HCT116 (cell line): ENCODE data around the gene WSCD2. TPM values are rescaled to one million over a fixed set of nuclear protein-coding genes. Genes with fewer than 3 reads are reported as not detected.
A peak's percentile ranks its signal among the peaks of the same experiment; 100 is the strongest.

ENCODE experiments used
- ATAC-seq: fragments of 200-7000 bp; cut with Tn5 transposase; 2 replicates; pipeline ENCODE4 v1.9.1; 2020; ENCODE audit warnings: mild to moderate bottlenecking, moderate library complexity
- BruUV-seq: library from RNA; stranded (reverse); fragments of 400-500 nt; replicated peaks from 2 replicates; lab custom pipeline; 2021; lab: Mats Ljungman, UMichigan
- CTCF ChIA-PET: fragments of 300-600 bp; sonication (Branson Sonifier 250); formaldehyde crosslinking; loops from one replicate; lab custom pipeline; 2021; ENCODE audit warnings: antibody characterized with exemption; lab: Charles Lee
- POLR2A ChIA-PET: fragments of 300-600, 350-600 bp; sonication (Branson Sonifier 250); formaldehyde crosslinking; loops from one replicate; lab custom pipeline; 2021; ENCODE audit warnings: antibody characterized with exemption; lab: Charles Lee
- RAD21 ChIA-PET, 2 experiments: fragments of 300-600 bp; sonication (Branson Sonifier 250); formaldehyde crosslinking; loops; one replicate each; lab custom pipeline; 2023; ENCODE audit warnings: low total read pairs in 2 of 2; ENCODE audit not compliant: uncharacterized antibody in 2 of 2, unreplicated experiment in 2 of 2, low non-redundant PET in 1 of 2; lab: Charles Lee
- DNase-seq: peaks from one replicate; pipeline ENCODE4 v3.0.0-alpha.2; 2010; ENCODE audit warnings: low read depth, low spot score
- H2AFZ ChIP-seq: fragments of 200-600 bp; shearing (Covaris generic), sonication (generic); 2 replicates; pipeline ENCODE4 v1.6.1; 2017; ENCODE audit warnings: low read depth, mixed run types, mixed read lengths, antibody characterized with exemption, low read length; ENCODE audit not compliant: poor library complexity, severe bottlenecking
- H3K27ac ChIP-seq: 2 replicates; pipeline ENCODE4 v1.5.1; 2012; ENCODE audit warnings: low read depth, low read length
- H3K27me3 ChIP-seq: fragments of 200-600 bp; sonication (generic); 2 replicates; pipeline ENCODE4 v1.6.1; 2016; ENCODE audit warnings: mixed run types, low read length, mixed read lengths; ENCODE audit not compliant: insufficient read depth
- H3K36me3 ChIP-seq, 2 experiments: fragments of 200-500 bp in 1 of 2; fragments of 200-600 bp in 1 of 2; sonication (Bioruptor generic) in 1 of 2; sonication (generic) in 1 of 2; 2 replicates each; pipeline versions ENCODE4 v1.5.1 to v1.6.1; 2014 to 2016; ENCODE audit warnings: low read length in 2 of 2, inconsistent platforms in 1 of 2, mixed read lengths in 1 of 2, mixed run types in 1 of 2; ENCODE audit not compliant: insufficient read depth in 2 of 2, control insufficient read depth in 1 of 2
- H3K4me1 ChIP-seq, 2 experiments: fragments of 200-600 bp in 1 of 2; sonication (generic) in 1 of 2; 2 replicates each; pipeline versions ENCODE4 v1.5.1 to v1.6.1; 2012 to 2017; ENCODE audit warnings: low read length in 2 of 2, inconsistent platforms in 1 of 2, mild to moderate bottlenecking in 1 of 2, mixed read lengths in 1 of 2, mixed run types in 1 of 2, moderate library complexity in 1 of 2; ENCODE audit not compliant: insufficient read depth in 2 of 2, control insufficient read depth in 1 of 2
- H3K4me2 ChIP-seq: fragments of 200-600 bp; sonication (generic); 2 replicates; pipeline ENCODE4 v1.6.1; 2017; ENCODE audit warnings: mixed run types, low read length, mixed read lengths
- H3K4me3 ChIP-seq, 2 experiments: fragments of 200-600 bp in 1 of 2; sonication (generic) in 1 of 2; replicated peaks in 1 of 2; 2 replicates each; pipeline ENCODE4 v1.5.1; 2011 to 2016; ENCODE audit warnings: low read length in 2 of 2, control low read depth in 1 of 2, low read depth in 1 of 2, mild to moderate bottlenecking in 1 of 2, mixed read lengths in 1 of 2, mixed run types in 1 of 2
- H3K79me2 ChIP-seq: fragments of 200-600 bp; sonication (generic); 2 replicates; pipeline ENCODE4 v1.6.1; 2017; ENCODE audit warnings: mild to moderate bottlenecking, mixed run types, low read length, moderate library complexity, mixed read lengths; ENCODE audit not compliant: insufficient read depth
- H3K9ac ChIP-seq: fragments of 200-600 bp; sonication (generic); 2 replicates; pipeline ENCODE4 v1.6.1; 2016; ENCODE audit warnings: low read length, mixed read lengths
- H3K9me2 ChIP-seq: fragments of 200-600 bp; sonication (generic), shearing (Covaris generic); 2 replicates; pipeline ENCODE4 v1.6.1; 2017; ENCODE audit warnings: mixed run types, mild to moderate bottlenecking, moderate library complexity; ENCODE audit not compliant: insufficient read depth
- H3K9me3 ChIP-seq, 2 experiments: fragments of 200-500 bp in 1 of 2; fragments of 200-600 bp in 1 of 2; sonication (Bioruptor generic) in 1 of 2; sonication (generic) in 1 of 2; 2 replicates each; pipeline ENCODE4 v1.6.1; 2014 to 2017; ENCODE audit warnings: low read length in 2 of 2, mixed read lengths in 2 of 2, inconsistent platforms in 1 of 2, low read depth in 1 of 2, mild to moderate bottlenecking in 1 of 2, mixed run types in 1 of 2, moderate library complexity in 1 of 2; ENCODE audit not compliant: control insufficient read depth in 1 of 2, insufficient read depth in 1 of 2
- H4K20me1 ChIP-seq: fragments of 200-600 bp; sonication (generic), shearing (Covaris generic); 2 replicates; pipeline ENCODE4 v1.6.1; 2017; ENCODE audit warnings: mixed run types, mild to moderate bottlenecking, moderate library complexity; ENCODE audit not compliant: insufficient read depth
- ATF3 ChIP-seq: IDR thresholded peaks from 2 replicates; pipeline ENCODE4 v1.6.1; 2012
- CTCF ChIP-seq, 3 experiments: fragments of 200-600 bp in 1 of 3; sonication (generic) in 1 of 3; IDR thresholded peaks in 2 of 3; conservative IDR thresholded peaks in 1 of 3; 2 replicates each; pipeline ENCODE4 v1.5.1; 2012 to 2017; ENCODE audit warnings: low read depth in 2 of 3, low read length in 2 of 3, antibody characterized with exemption in 1 of 3, borderline replicate concordance in 1 of 3, control low read depth in 1 of 3, mild to moderate bottlenecking in 1 of 3, mixed read lengths in 1 of 3, mixed run types in 1 of 3, moderate library complexity in 1 of 3; ENCODE audit not compliant: insufficient read depth in 1 of 3
- FOSL1 ChIP-seq: IDR thresholded peaks from 2 replicates; pipeline ENCODE4 v1.6.1; 2012; ENCODE audit warnings: low read depth
- JUND ChIP-seq: IDR thresholded peaks from 2 replicates; pipeline ENCODE4 v1.6.1; 2012
- POLR2AphosphoS5 ChIP-seq: IDR thresholded peaks from 2 replicates; pipeline ENCODE4 v1.6.1; 2011; ENCODE audit warnings: mild to moderate bottlenecking, low read depth, low read length, moderate library complexity
- RAD21 ChIP-seq: IDR thresholded peaks from 2 replicates; pipeline ENCODE4 v1.6.1; 2012; ENCODE audit warnings: low read depth, mild to moderate bottlenecking
- REST ChIP-seq: IDR thresholded peaks from 2 replicates; pipeline ENCODE4 v1.6.1; 2012; ENCODE audit warnings: low read depth
- intact Hi-C: fragments of 100-400 bp; cut with micrococcal nuclease; formaldehyde crosslinking; loops from 2 replicates; pipeline ENCODE4 v1.10.0; 2022
- total RNA-seq: library from RNA; stranded (reverse); gene quantifications from one replicate; pipeline ENCODE4 v1.2.1, GENCODE V29; 2021; ENCODE audit not compliant: unreplicated experiment

Gene WSCD2
- total RNA-seq, 1 experiment from 2014 or later: 0.05 TPM

GRCh38 chr12:108098374-108098773 is 30.7 kb upstream of the WSCD2 start:
- ChIA-PET RAD21 (no interaction called here), POLR2A (no interaction called here), CTCF (no interaction called here)
- no TSS peak for BruUV-seq
- ATAC-seq (no peak), DNase-seq (no peak)
- Histone ChIP-seq H3K9me2 (no peaks in the 10 kb centered on the region), H3K27ac (no peak overlapping the region), H3K4me2 (no peak overlapping the region), H3K36me3 (no peaks in the 10 kb centered on the region), H3K4me3 (no peak overlapping the region), H4K20me1 (no peaks in the 10 kb centered on the region), H2AFZ (no peak overlapping the region), H3K79me2 (no peaks in the 10 kb centered on the region), H3K9ac (no peak overlapping the region), H3K9me3 (no peaks in the 10 kb centered on the region), H3K27me3 (peaks cover 38% of the 10 kb centered on the region), H3K4me1 (no peaks in the 10 kb centered on the region)
- no peak for TF ChIP-seq JUND
- TF ChIP-seq REST: no peak
- TF ChIP-seq FOSL1: no peak
- TF ChIP-seq ATF3: no peak
- intact Hi-C loops: no loop called here

GRCh38 chr12:108099073-108099472 is 30.0 kb upstream of the WSCD2 start:
- intact Hi-C loops: no loop called here
- Histone ChIP-seq H3K9ac (no peak overlapping the region), H3K9me3 (no peaks in the 10 kb centered on the region), H3K27me3 (peaks cover 35% of the 10 kb centered on the region), H3K36me3 (no peaks in the 10 kb centered on the region), H3K27ac (no peak overlapping the region), H3K4me3 (no peak overlapping the region), H3K4me1 (no peaks in the 10 kb centered on the region), H3K79me2 (no peaks in the 10 kb centered on the region), H4K20me1 (no peaks in the 10 kb centered on the region), H3K9me2 (no peaks in the 10 kb centered on the region)
- BruUV-seq: no TSS peak
- DNase-seq (no peak), ATAC-seq (no peak)
- POLR2A ChIA-PET: no interaction called here
- CTCF ChIA-PET: no interaction called here
- RAD21 ChIA-PET: no interaction called here
- TF ChIP-seq RAD21: peak; percentile 41
- TF ChIP-seq POLR2AphosphoS5: no peak
- peak in 2 of 3 experiments; percentile 19 to 41; a peak in 2 of 6 replicates for TF ChIP-seq CTCF (IDR thresholded peaks at IDR 0.05 in 2 of 3, conservative IDR thresholded peaks at IDR 0.05 in 1 of 3; ENCODE audit: borderline replicate concordance in 1 of 3, insufficient read depth in 1 of 3, low read depth in 2 of 3, low read length in 2 of 3)
- TF ChIP-seq, all 23 proteins: peak for 2
- Histone ChIP-seq H3K4me2 (no peak overlapping the region), H2AFZ (no peak overlapping the region)
